GM23248 (cell line): ENCODE measurements around the gene CYB5RL.

Experiments
- EZH2 ChIP-seq: fragments of 200-600 bp; sonication (generic); IDR thresholded peaks from 2 replicates; pipeline ENCODE4 v1.6.1; 2018; ENCODE audit warnings: antibody characterized with exemption, mild to moderate bottlenecking; ENCODE audit not compliant: insufficient read depth, poor library complexity, severe bottlenecking
- EZH2phosphoT487 ChIP-seq: fragments of 200-600 bp; sonication (generic); IDR thresholded peaks from 2 replicates; pipeline ENCODE4 v1.6.1; 2018; ENCODE audit warnings: antibody characterized with exemption, moderate library complexity, mild to moderate bottlenecking, low read depth; ENCODE audit not compliant: insufficient read depth

DNA sequence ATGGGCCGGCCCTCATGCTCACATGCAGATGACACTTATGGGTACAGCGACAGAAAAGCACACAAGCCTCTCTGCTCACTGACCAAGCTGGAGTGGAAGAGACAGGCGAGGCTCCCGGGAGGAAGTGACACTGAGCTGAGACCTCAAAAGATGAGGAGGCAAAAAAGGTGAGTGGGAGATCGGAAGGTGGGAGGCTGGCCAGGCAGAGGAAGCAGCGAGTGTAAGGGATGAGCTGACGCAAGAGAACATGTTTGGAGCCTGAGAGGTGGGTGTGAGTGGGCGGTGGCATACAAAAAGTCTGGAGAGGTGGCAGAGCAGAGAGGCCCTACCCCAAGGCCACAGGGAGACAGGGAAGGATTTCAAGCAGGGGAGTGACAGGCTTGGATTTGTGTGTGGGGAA, 28.8 kb downstream of the CYB5RL start:
- TF ChIP-seq EZH2phosphoT487 (no peak), EZH2 (no peak)
